GM19372 (cell line): Measurements from ENCODE around the gene MTF1.
"Not testable (repeated sequence)": the region's sequence is repeated elsewhere in the genome, so short reads cannot be mapped to it uniquely, and the experiment has no call there.

ENCODE experiments used
- ATAC-seq: cut with Tn5 transposase; IDR thresholded peaks from one replicate; pipeline ENCODE4 v1.9.1; 2021; ENCODE audit warnings: mild to moderate bottlenecking, low read depth, moderate library complexity; ENCODE audit not compliant: unreplicated experiment

Gene MTF1

DNA sequence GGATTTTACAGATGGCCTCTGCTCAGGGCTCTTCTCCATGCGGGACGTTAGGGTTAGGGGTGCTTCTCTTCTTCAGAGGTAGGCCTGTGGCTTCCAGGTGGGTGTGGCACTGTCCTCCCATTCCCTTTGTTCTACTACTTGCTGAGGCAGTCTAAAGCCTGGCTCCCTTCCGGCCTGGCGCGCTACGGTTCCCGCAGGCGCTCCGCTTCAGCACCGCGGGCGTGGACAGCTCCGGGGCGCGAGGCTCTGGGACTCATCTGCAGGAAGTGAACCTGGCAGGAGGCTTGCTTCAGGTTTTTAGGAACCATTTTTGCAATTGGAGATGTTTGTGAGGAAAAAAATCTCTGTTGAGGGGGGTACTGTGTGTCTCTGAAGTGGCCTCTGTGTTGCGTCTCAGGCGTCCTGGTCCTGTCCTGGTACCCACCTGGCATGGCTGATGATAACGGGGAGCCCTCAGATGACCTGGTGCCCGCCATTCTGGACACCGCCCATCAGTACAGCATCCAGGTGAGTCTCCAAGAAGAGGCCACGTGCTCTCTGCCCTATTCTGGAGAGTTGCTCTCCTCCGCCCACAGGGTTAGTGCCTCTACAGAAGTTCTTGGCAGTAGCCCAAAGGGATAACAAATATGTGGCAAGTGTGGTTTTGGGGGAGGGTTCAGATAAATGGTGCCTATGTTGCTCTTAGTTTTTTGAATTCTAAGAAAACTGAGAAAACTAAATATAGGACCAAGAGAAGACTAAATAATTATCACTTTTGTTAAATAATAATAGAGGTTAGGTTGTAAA is 63.9 kb downstream of the MTF1 start:
- ATAC-seq, result no peak

DNA sequence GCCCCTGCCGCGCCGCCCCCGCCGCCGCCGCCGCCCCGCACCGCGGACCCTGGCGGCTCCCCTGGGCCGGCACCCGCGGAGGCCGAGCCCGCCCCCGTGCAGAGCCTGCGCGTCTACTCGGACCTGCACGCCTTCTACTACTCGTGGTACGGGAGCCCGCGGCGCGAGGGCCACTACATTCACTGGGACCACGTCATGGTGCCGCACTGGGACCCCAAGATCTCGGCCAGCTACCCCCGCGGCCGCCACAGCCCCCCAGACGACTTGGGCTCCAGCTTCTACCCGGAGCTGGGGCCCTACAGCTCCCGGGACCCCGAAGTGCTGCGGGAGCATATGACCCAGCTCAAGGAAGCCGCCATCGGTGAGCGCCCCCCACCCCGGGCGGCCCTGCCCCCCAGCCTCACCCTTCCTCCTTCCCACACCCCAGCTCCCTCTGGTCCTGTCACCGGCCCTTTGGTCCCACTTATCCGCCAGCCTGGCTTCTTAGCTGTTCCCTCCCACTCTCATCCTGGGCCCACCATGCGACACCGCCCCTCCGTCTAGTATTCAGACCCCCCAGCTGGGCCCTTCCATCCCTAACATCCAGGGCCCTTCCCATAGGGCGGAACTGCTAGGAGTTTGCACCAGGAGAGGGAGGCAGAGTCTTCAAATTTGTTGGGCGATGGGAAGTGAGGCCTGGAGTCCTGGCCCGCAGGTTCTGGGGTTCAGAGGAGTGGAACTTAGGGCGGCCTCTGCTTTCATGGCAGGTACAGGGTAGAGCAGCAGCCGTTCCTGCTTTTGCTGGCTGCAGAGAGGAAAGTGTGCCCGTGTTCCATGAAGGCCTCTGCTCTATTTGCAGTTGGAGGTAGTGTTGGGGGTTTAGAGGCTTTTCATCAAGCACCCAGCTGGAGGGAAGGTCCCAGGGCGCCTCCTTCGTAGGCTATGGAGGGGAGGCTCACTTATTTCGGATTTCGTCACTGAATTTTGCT is 64.7 kb downstream of the MTF1 start:
- peak; percentile 33 for ATAC-seq

DNA sequence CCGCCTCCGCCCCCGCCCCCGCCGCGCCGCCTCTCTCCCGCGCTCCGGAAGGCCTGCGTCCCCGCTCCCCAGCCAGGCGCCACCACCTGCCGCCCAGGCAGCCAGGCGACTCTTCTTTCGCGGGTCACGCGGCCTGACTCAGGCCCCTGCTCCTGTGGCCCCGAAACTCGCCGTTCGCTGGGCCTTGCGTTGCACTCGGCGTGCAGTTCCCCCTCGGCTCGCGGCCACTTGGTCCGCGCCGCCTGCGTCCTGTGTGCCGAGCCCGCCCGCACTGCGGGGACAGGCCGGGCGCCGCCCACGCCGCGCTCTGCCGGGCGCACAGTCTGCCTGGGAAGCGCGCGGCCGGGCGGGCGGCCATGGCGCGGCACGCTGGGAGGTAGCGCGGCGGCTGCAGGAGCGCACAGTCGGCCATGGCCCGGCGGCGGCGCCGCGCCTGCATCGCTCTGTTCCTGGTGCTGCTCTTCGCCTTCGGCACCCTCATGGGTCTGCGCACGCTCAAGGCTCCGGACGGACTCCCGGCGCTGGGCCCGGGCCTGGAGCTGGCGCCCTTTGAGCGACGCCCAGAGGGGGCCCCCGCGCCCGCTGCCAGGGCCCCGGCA is 65.5 kb downstream of the MTF1 start, which contains the start of gene MANEAL:
MANEAL (plus strand) TSS at position 75 of the 599 bp plus-strand sequence; CDS start at position 411, 336 bp downstream.
- peak; percentile 58 for ATAC-seq

DNA sequence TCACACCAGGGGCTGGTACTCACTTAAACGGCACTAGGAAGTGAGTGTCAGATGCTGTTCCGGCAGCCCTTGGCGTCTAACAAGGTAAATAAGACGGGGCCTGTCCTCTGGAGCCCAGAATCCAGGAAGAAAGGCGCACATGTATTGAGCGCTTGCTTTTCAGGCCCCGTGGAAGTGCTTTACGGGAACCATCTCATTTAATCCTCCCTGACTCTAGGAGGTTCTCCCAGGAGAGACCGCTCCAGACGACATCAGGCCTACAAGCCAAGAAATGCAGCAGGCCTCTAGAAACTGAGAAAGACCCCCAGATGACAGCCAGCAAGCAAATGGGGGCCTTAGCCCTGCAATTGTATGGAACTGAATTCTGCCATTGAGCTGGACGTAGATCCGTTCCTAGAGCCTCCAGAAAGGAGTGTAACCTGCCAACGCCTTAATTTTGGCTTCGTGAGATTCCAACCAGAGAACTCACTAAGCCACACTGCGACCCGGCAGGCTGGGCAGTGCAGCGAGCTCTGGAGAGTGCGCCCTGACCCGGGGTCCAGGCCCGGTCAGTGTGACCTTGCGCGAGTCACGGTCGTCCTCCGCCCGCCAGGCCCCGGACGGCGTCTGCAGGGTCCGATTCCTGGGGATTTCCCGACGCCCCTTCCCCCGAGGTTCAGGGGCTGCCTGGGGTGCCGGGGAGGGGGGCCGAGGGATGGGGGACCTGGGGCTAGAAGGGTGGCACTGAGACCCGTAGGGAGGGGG is 66.3 kb downstream of the MTF1 start:
- ATAC-seq, result no peak

DNA sequence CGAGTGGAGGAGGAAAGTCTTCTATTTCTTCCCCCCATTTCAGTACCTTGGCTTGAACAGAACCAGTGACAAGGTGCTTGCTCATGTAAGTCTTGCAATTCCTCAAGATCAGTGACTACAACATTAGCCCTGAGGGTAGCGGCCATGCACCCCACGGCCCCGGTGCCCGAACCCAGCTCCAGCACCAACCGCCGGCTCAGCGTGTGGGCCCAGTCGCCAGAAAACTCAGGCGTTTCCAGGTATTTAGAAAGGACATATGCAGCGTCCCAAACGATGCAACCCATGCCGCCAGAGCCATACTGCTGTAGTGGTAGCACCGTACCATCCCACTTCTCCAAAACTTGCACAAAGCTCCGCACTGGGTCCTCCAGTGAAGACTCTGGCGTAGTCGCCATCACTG is 76.9 kb downstream of the MTF1 start:
- no peak for ATAC-seq

DNA sequence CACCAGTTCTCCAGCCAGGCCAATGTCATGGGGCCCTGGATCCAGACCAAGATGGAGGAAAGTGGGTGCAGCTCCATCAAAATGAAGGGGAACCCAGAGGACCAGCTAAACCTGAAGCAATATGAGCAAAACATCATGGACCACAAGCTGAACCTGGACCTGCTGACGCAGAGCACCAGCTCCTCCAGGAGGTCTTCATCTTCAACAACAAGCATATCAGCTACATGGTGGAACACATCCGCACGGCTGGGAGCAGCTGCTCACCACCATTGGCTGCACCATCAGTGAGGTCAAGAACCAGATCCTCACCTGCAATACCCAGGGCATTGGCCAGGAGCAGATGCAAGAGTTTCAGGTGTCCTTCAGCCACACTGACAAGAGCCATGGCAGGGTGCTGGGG is 80.7 kb downstream of the MTF1 start:
- no peak for ATAC-seq

DNA sequence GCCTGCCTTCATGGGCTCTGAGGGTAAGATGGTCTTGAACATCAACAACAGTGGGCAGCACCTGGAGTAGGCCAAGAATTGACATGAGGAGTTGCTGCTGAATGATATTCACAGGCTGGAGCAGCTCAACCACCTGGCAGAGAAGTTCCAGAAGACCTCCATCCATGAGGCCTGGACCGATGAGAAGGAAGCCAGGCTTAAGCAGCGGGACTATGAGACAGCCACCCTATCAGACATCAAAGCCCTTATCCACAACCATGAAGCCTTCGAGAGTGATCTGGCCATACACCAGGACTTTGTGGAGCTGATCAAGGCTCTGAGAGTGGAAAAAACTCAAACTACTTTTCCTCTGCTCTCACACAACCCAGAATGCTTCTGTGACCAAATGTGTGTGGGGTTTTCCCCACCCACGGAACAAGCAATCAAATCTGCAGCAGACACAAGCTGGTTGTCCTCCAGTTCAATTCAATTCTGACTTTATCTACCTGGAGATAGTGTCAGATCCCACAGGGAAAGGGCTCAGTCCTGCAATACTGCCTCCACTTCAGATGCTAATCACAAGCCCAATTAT is 82.4 kb downstream of the MTF1 start:
- no peak for ATAC-seq

DNA sequence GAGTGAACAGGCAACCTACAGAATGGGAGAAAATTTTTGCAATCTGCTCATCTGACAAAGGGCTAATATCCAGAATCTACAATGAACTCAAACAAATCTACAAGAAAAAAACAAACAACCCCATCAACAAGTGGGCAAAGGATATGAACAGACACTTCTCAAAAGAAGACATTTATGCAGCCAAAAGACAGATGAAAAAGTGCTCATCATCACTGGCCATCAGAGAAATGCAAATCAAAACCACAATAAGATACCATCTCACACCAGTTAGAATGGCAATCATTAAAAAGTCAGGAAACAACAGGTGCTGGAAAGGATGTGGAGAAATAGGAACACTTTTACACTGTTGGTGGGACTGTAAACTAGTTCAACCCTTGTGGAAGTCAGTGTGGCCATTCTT is 88.0 kb downstream of the MTF1 start:
- not testable (repeated sequence) for ATAC-seq

DNA sequence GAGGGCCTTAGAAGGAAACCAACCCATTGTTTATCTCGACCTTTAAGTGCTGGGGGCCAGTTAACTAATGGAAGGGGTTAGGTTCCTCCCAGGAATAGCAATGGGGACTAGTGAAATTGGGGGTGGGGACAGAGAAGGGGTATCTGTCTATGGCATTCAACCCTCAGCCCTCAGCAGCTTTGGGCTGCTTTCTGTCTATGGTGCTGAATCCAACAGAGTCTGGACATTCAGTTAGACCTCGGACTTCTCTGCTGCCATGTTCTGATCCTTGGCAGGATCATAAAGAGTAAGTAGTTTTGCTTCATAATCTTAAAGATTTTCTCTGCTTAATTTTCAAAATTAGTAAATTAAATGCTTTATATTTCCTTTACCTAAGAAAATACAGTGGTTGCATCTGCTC is 91.9 kb downstream of the MTF1 start:
- no peak for ATAC-seq

DNA sequence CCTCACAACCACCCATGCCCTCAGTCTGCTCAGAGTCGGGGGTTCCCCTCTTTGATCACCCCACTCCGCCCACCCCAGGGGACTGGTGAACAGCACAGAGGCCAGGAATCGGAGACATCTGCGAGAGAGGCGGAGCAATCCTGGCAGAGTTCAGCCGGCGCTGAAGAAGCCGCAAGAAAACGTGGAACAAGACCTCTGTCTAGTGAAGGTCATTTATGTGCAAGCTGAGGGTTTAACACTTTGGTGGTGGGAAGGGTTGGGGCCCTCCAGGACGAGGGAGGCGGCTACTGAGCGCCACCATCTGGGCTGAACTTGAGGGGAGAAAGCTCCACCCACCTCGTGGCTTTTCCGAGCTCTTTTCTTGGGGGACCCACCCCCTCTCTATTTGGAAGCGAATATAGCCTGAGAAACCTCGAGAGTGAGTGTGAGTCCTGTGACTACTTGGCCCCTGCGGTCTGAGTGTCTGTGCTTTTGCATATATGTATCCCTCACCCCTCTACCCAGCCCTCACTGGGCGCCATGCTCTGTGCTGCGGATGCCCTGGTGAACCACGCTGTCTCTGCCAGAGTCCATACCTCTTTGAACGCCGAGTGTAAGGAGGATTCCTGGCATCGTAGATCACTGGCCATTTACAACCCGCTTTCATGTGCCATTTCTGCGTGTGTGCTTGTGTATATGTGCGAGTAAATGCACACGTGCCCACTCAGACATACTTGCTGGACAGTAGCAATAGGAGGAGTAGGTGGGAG is 93.3 kb downstream of the MTF1 start:
- no peak for ATAC-seq

DNA sequence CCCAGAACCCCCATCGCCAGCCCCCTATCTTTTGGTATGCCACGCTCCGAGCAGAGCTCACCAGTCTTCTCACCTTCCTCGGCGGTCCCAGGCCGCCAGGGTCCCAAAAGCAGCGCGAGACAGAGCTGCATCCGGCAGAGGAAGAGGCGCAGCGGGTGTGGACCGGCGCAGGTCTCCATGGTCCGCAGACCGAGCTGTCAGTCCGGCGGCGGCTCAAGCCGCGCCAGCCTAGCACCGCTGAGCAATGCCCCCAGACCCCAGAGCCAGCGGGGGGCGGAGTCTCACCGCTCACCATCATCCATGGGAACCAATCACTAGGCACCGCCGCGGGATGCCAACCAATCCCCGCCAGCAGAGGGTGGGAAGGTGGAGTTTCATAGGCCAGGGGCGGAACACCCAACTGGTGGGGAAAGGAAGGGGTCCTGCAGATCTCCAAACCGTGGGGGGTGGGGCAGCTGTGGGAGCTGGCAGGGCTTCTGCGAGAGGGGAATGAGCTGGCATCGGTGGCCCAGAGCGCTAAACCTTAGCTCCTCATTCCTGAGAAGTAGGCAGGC is 94.4 kb downstream of the MTF1 start, which contains the start of gene EPHA10:
EPHA10 (minus strand) TSS at position 233 of the 554 bp plus-strand sequence; CDS start at position 179, 54 bp downstream.
- no peak for ATAC-seq

DNA sequence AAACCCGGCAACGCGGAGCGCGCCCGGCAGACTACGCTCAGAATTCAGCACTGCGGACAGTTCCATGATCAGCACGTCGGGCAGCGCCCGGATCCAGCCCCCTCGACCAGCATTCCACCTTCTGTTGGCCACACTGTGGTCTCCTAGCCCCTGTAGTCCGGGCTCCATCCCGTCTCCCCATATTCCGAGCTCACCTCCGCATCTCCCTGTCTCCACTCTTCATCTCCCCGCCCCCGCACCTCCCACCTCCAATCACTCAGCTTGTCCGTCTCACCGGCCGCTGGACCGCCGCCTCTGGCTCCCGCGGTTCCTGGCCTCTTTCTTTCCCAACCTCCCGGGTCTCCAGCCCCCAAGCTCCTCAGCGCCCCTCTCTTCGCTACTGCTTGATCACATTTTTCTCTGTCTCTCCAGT is 95.0 kb downstream of the MTF1 start:
- no peak for ATAC-seq

DNA sequence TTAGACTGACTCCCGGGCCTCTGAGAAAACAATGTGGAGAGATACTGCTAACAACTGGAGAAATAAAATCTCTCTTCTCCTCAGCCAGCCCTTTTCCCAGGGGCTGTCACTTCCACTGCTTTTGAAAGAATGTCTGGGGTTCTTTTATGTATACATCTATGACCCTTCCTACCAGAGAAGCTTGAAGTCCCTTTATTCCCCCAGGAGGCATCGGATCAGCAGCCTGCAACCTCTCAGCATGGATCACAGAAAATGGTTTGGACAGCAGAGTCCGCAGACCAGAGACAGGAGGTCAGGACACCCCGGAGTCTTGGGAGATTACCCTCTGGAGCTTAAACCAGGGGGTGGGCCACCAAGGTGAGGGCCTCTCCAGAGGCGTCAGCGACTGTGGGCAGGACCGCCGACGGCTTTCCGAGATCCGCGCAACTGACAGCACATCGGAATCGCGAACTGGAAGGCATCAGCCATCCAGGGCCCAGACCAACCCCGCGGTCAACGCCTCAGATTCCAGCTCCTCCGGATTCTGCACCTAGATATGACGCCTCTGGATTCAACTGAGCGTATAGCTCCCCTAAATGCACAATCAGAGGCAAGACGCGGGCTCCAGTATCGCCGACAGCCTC is 95.5 kb downstream of the MTF1 start:
- ATAC-seq, result no peak

DNA sequence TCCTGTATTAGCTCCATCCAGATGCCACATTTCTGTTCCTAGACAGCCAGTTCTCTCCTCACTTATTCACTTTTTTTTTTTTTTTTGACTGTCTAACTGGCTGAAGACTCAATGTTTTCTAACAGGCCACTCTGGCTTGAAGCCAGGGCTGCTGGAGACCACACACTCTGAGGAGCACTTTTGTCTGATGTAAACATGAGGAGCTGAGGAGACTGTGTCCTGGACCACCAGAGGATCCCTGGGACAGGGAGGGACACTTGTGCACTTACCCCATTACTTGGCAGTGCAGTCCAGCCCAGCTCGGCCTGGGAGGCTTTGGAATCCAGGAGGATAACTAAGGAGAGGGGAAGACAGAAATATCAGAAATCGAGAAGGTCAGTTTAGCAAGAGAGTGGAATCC is 96.9 kb downstream of the MTF1 start:
- ATAC-seq, result no peak

DNA sequence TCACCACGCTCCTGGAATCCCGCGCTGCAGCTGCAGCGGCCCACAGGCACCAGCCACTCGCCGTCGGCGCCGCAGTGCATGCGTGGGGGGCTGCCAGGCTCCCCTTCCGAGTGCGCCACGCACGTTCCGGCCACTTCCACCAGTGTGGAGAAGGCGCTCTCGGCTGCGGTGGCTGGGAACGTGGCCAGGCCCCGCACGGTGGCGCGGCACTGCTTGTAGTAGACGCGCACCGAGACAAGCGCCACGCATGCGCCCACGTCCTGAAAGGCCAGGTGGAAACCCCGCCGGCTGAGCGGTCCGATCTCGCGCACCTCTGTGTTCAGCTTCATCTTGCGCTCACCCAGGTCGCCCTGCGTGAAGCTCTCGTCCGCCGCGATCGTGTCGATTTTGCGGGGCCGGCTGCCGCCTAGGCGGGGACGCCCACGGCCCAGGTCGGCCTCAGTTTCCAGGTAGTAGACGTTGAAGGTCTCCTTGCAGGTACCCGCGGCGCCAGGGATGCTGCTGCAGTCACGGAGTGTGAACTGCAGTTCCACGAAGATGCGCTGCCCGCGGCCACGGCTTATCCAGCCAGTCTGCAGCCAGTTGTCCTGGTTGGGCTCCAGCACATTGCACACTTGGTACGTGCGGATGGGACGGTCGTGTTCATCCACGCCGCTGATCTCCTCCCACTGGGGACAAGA is 97.8 kb downstream of the MTF1 start:
- no peak for ATAC-seq
